GM12873 (cell line): Measurements from ENCODE around the gene PRKCE.

ENCODE experiments used
- CTCF ChIP-seq: IDR thresholded peaks from 2 replicates; pipeline ENCODE4 v1.5.1; 2012; ENCODE audit warnings: low read depth, mild to moderate bottlenecking, moderate library complexity, low read length, control low read depth; ENCODE audit not compliant: insufficient read depth; ENCODE audit errors: missing control alignments

Gene PRKCE

DNA sequence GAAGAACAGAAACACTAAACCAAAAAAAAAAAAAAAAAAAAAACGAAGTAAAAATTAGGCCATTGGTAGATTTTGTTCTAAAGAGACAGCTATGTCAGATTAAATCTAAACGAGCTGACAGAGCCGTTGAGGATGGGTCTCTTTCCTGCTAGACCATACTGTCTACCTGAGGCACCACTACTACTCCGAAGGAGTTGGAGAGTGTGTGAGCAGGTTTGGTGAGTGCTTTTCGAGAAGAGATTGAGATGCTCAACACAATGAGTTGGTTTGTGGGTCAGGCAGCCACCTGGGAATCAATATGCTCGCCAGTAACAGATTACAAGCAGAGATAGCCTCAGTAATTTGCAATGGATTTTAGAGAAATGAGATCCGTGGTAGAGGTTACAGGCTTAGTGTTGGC, 364.2 kb downstream of the PRKCE start:
- no peak for TF ChIP-seq CTCF

- no peak for TF ChIP-seq CTCF
These were observed 364.6 kb downstream of the PRKCE start for GRCh38 chr2:46016091-46016490.

DNA sequence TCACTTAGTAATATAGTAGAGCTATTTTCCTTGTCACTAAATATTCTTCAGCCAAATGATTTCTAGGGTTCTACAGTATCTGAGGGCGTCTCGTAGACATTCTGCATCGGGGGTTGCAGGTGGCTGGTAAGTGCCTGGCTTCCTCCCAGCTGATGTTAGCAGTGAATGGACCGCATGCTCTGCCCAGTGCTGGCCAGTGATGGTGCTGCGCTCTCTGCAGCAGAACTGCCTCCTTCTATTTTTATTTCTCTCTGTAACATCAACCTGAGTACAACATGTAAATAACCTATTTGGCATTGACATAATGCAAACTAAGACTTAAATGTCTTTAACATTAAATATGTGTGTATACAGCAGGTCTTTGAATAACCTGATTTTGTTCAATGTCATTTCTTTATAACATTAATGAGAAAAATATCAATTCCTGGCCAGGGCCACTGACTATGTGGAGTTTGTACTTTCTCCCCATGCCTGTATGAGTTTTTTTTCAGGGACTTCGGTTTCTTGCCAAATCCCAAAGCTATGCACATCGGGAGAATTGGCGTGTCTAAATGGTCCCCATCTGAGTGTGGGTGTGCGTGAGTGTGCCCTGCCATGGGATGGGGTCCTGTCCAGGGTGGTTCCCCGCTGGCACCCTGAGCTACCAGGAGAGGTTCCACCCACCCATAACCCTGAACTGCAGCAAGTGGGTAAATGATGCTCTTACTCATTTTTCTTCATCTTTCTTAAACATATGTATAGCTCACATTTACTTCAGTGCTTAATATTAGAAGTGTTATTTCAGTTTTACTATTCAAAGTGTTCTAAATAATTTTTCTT, 367.5 kb downstream of the PRKCE start:
- TF ChIP-seq CTCF = no peak

- no peak for TF ChIP-seq CTCF
These were observed 368.9 kb downstream of the PRKCE start for GRCh38 chr2:46020416-46020815.

GRCh38 chr2:46023165-46023854, 371.8 kb downstream of the PRKCE start:
- no peak for TF ChIP-seq CTCF

DNA sequence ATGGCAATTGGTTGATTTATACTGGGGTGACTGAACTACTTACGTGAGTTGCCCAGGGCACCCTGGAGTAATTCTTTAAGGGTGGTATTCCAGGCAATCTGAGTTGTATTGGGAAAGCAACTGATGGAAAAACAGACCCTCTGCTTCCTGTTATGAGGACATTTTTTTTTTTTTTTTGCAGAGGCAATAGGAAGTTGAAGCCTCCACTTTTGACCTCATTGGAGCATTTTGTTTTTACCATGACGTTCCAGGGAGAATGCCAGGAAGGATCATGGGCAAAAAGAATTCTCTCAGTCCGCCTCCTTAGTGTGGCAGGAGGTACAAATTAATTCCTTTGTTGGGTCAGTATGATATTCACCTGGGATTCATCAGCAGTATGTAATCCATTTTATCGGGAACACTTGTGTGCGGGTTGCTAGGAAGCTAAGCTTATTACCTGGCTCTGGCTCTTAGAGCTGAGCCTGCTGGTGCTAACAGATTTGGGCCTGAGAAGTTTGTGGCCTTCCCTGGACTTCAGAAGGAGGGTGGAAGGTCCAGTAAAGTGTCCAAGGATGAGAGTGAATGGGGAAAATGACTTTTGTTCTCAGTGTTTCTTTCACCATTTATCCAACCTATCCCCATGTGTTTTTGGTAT, 372.8 kb downstream of the PRKCE start:
- no peak for TF ChIP-seq CTCF

- no peak for TF ChIP-seq CTCF
These were observed 373.6 kb downstream of the PRKCE start for GRCh38 chr2:46025081-46025480.
